SK-N-MC (cell line): ENCODE measurements around the gene SKOR1.

Experiments used
- EZH2 ChIP-seq: fragments of 200-600 bp; sonication (generic); IDR thresholded peaks from one replicate; pipeline ENCODE4 v1.6.1; 2017; ENCODE audit warnings: antibody characterized with exemption
- POLR2AphosphoS5 ChIP-seq: IDR thresholded peaks from 2 replicates; pipeline ENCODE4 v1.6.1; 2012; ENCODE audit warnings: mild to moderate bottlenecking, low read depth, low read length, borderline replicate concordance

- TF ChIP-seq POLR2AphosphoS5 (no peak), EZH2 (no peak)
Measured at GRCh38 chr15:67801926-67802914, 23.1 kb upstream of the SKOR1 start.
